ENCODE measurements around the gene KCNT1. TPM values are rescaled to one million over a fixed set of nuclear protein-coding genes. Genes with fewer than 3 reads are reported as not detected.

Gene KCNT1
- total RNA-seq, 1 experiment from 2014 or later: not detected

DNA sequence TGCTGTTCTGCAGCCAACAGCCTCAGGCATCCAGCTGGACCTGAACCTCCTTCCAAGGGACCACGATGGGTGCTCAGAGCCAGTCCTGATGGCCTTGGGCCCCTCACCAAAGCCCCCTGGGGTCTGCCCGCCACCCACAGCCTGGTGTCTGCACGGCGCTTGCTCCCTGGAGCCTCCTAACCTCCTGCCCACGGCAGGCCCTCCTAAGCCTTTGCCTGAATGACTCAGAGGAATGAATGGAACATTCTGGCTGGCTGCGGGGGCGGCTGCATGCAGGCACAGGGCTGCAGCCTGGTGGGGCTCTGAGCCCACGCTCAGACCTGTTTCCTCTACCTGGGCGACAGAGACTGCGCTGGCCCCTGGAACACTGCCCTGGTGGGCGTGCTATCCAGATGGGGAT is 9.6 kb upstream of the KCNT1 start:
- Histone ChIP-seq H3K27me3 (replicated peaks; ENCODE audit: insufficient read depth, low read depth, low read length, poor library complexity) (no peaks in the 10 kb centered on the region), H3K4me1 (ENCODE audit: insufficient read depth, low read length, poor library complexity, severe bottlenecking) (peaks cover 4% of the 10 kb centered on the region), H3K27ac (ENCODE audit: low read depth, low read length, poor library complexity, severe bottlenecking) (no peak overlapping the region), H3K9me3 (ENCODE audit: low read depth, low read length, poor library complexity, severe bottlenecking) (no peaks in the 10 kb centered on the region), H3K4me3 (ENCODE audit: low read depth, low read length, poor library complexity, severe bottlenecking) (no peak overlapping the region), H3K36me3 (ENCODE audit: insufficient read depth, low read length, poor library complexity, severe bottlenecking) (no peaks in the 10 kb centered on the region)
- ChIA-PET CTCF (no interaction called here), POLR2A (ENCODE audit: low non-redundant PET) (no interaction called here)
- TF ChIP-seq EZH2 (IDR thresholded peaks at IDR 0.05; ENCODE audit: borderline replicate concordance, low read depth, low read length, poor library complexity, severe bottlenecking): no peak
- TF ChIP-seq, protein P1, sequence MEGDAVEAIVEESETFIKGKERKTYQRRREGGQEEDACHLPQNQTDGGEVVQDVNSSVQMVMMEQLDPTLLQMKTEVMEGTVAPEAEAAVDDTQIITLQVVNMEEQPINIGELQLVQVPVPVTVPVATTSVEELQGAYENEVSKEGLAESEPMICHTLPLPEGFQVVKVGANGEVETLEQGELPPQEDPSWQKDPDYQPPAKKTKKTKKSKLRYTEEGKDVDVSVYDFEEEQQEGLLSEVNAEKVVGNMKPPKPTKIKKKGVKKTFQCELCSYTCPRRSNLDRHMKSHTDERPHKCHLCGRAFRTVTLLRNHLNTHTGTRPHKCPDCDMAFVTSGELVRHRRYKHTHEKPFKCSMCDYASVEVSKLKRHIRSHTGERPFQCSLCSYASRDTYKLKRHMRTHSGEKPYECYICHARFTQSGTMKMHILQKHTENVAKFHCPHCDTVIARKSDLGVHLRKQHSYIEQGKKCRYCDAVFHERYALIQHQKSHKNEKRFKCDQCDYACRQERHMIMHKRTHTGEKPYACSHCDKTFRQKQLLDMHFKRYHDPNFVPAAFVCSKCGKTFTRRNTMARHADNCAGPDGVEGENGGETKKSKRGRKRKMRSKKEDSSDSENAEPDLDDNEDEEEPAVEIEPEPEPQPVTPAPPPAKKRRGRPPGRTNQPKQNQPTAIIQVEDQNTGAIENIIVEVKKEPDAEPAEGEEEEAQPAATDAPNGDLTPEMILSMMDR (conservative IDR thresholded peaks at IDR 0.05; ENCODE audit: low read depth, low read length): no peak
- BruUV-seq (replicated peaks): no TSS peak
- DNase-seq (ENCODE audit: low spot score): no peak
- intact Hi-C loops (cut with micrococcal nuclease; ENCODE audit: unreplicated experiment): no loop called here

DNA sequence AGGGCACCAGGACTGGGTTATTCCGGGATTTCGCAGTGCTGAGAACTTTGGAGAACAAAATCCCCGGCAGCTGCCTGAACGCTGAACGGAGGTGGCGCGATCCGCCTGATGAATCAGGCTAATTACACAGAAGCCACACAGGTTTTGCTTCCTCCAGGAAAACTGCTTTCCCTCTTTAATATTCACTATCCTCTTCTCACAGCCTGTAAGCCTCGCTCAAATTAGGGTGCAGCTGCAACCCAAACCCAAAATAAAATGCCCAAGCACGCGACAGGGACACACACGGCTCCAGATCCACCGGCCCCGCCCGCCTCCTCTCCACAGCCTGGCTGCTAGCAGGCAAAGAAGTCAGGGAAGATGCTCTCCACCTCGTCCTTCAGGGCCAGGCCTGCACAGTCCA is 8.7 kb upstream of the KCNT1 start:
- no peak for DNase-seq (ENCODE audit: low spot score)
- TF ChIP-seq EZH2 (IDR thresholded peaks at IDR 0.05; ENCODE audit: borderline replicate concordance, low read depth, low read length, poor library complexity, severe bottlenecking): no peak
- TF ChIP-seq, protein P1 (conservative IDR thresholded peaks at IDR 0.05; ENCODE audit: low read depth, low read length): no peak
- H3K27ac ChIP-seq (ENCODE audit: low read depth, low read length, poor library complexity, severe bottlenecking): no peak overlapping the region
- H3K27me3 ChIP-seq (replicated peaks; ENCODE audit: insufficient read depth, low read depth, low read length, poor library complexity): no peaks in the 10 kb centered on the region
- CTCF ChIA-PET: interaction anchor here (1.5 kb wide), 1 partner anchor 27 kb away, joined by 3 read pairs; no protein-coding TSS in a partner anchor
- H3K4me1 ChIP-seq (ENCODE audit: insufficient read depth, low read length, poor library complexity, severe bottlenecking): peaks cover 4% of the 10 kb centered on the region
- intact Hi-C loops (cut with micrococcal nuclease; ENCODE audit: unreplicated experiment): no loop called here
- H3K4me3 ChIP-seq (ENCODE audit: low read depth, low read length, poor library complexity, severe bottlenecking): no peak overlapping the region
- no peaks in the 10 kb centered on the region for H3K36me3 ChIP-seq (ENCODE audit: insufficient read depth, low read length, poor library complexity, severe bottlenecking)
- no TSS peak for BruUV-seq (replicated peaks)
- POLR2A ChIA-PET (ENCODE audit: low non-redundant PET): no interaction called here
- no peaks in the 10 kb centered on the region for H3K9me3 ChIP-seq (ENCODE audit: low read depth, low read length, poor library complexity, severe bottlenecking)

DNA sequence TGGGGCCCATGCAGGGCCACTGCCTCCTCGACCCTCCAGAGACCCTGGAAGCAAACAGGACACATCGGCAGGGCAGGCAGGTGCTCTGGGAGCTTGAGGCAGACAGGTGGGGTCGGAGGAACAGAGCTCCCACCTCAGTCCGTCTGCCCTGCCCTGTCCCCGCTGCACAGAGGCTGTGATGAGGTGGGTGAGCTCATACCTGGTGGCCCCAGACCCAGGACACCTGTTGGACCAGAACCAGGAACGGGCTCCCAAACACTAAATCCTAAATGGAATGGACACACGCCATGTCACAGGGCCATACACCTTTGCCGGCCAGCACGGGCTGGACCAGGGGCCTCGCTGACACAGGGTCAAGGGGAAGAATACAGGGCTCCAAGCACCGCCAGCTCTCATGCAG is 8.2 kb upstream of the KCNT1 start:
- Histone ChIP-seq H3K9me3 (ENCODE audit: low read depth, low read length, poor library complexity, severe bottlenecking) (no peaks in the 10 kb centered on the region), H3K36me3 (ENCODE audit: insufficient read depth, low read length, poor library complexity, severe bottlenecking) (no peaks in the 10 kb centered on the region), H3K27ac (ENCODE audit: low read depth, low read length, poor library complexity, severe bottlenecking) (no peak overlapping the region), H3K4me3 (ENCODE audit: low read depth, low read length, poor library complexity, severe bottlenecking) (no peak overlapping the region), H3K4me1 (ENCODE audit: insufficient read depth, low read length, poor library complexity, severe bottlenecking) (peaks cover 4% of the 10 kb centered on the region), H3K27me3 (replicated peaks; ENCODE audit: insufficient read depth, low read depth, low read length, poor library complexity) (no peaks in the 10 kb centered on the region)
- ChIA-PET CTCF (interaction anchor here (1.5 kb wide), 1 partner anchor 27 kb away, joined by 3 read pairs; no protein-coding TSS in a partner anchor), POLR2A (ENCODE audit: low non-redundant PET) (no interaction called here)
- TF ChIP-seq, protein P1 (conservative IDR thresholded peaks at IDR 0.05; ENCODE audit: low read depth, low read length): no peak
- no peak for TF ChIP-seq EZH2 (IDR thresholded peaks at IDR 0.05; ENCODE audit: borderline replicate concordance, low read depth, low read length, poor library complexity, severe bottlenecking)
- BruUV-seq (replicated peaks): no TSS peak
- DNase-seq (ENCODE audit: low spot score): no peak
- intact Hi-C loops (cut with micrococcal nuclease; ENCODE audit: unreplicated experiment): no loop called here
